ENCODE measurements around the gene AKAP13.

- TF ChIP-seq CTCF (IDR thresholded peaks at IDR 0.05) (no peak), EZH2 (IDR thresholded peaks at IDR 0.05; ENCODE audit: borderline replicate concordance, insufficient read depth, low read depth, low read length, poor library complexity, severe bottlenecking) (no peak)
Observed at GRCh38 chr15:85440451-85440850, 60.0 kb downstream of the AKAP13 start.

Measured in B cell (primary cell).